K562 (cell line): ENCODE results near the gene AGPAT4. TPM values are rescaled to one million over a fixed set of nuclear protein-coding genes. Genes with fewer than 3 reads are reported as not detected.
A peak's percentile ranks its signal among the peaks of the same experiment; 100 is the strongest.

ENCODE experiments used
- ATAC-seq: fragments of 200-7000 bp; cut with Tn5 transposase; 3 replicates; pipeline ENCODE4 v1.9.1; 2020; ENCODE audit warnings: moderate library complexity
- BruUV-seq: library from RNA; stranded (reverse); fragments of 400-500 nt; replicated peaks from 2 replicates; lab custom pipeline; 2021; lab: Mats Ljungman, UMichigan
- CTCF ChIA-PET: fragments of 300-600 bp; formaldehyde crosslinking; extraction: SDS; loops from one replicate; lab custom pipeline; 2021; ENCODE audit warnings: low intra/inter-chr PET ratio; lab: Yijun Ruan, JAX
- POLR2A ChIA-PET: fragments of 300-600, 350-650 bp; sonication (Branson Sonifier 250); formaldehyde crosslinking; extraction: SDS; loops from one replicate; lab custom pipeline; 2021; ENCODE audit warnings: antibody characterized with exemption, inconsistent platforms; lab: Yijun Ruan, JAX
- DNase-seq, 4 experiments: peaks; one replicate each; pipeline versions ENCODE4 v3.0.0 to v3.0.0-alpha.2; 2011 to 2018; ENCODE audit warnings: low spot score in 3 of 4, mixed read lengths in 3 of 4; ENCODE audit errors: extremely low read depth in 1 of 4
- FAIRE-seq: peaks from 2 replicates; lab custom pipeline; 2011; peaks lifted over from hg19 to GRCh38; lab: Jason Lieb, UNC
- H2AFZ ChIP-seq: 2 replicates; pipeline ENCODE4 v1.6.0; 2011; ENCODE audit warnings: low read depth, low read length, control low read depth, inconsistent platforms
- H3K27ac ChIP-seq: fragments of 200-600 bp; 3 replicates; pipeline ENCODE4 v1.8.0; 2011; ENCODE audit warnings: low read depth, mild to moderate bottlenecking, control low read depth, inconsistent platforms, low read length, moderate library complexity, mixed read lengths; ENCODE audit errors: extremely low read depth
- H3K27me3 ChIP-seq, 2 experiments: fragments of 300-600 bp in 1 of 2; 2 replicates in 1 of 2; 3 replicates in 1 of 2; pipeline versions ENCODE4 v1.6.0 to v1.8.0; 2011; ENCODE audit warnings: inconsistent platforms in 2 of 2, low read length in 2 of 2, mild to moderate bottlenecking in 1 of 2, mixed read lengths in 1 of 2, moderate library complexity in 1 of 2; ENCODE audit not compliant: control insufficient read depth in 2 of 2, insufficient read depth in 2 of 2
- H3K36me3 ChIP-seq: fragments of 300-600 bp; 3 replicates; pipeline ENCODE4 v1.8.0; 2011; ENCODE audit warnings: mild to moderate bottlenecking, low read length, inconsistent platforms; ENCODE audit not compliant: control insufficient read depth, insufficient read depth
- H3K4me1 ChIP-seq, 2 experiments: fragments of 200-600 bp in 1 of 2; replicated peaks in 1 of 2; 2 replicates in 1 of 2; 3 replicates in 1 of 2; pipeline versions ENCODE4 v1.5.1 to v1.8.0; 2011; ENCODE audit warnings: inconsistent platforms in 2 of 2, low read length in 2 of 2, mild to moderate bottlenecking in 1 of 2, mixed read lengths in 1 of 2, moderate library complexity in 1 of 2; ENCODE audit not compliant: control insufficient read depth in 2 of 2, insufficient read depth in 2 of 2
- H3K4me2 ChIP-seq: 2 replicates; pipeline ENCODE4 v1.6.1; 2011; ENCODE audit warnings: low read length, control low read depth, inconsistent platforms, mixed read lengths; ENCODE audit not compliant: insufficient read depth
- H3K4me3 ChIP-seq: fragments of 200-600 bp; sonication (generic), shearing (Covaris generic); 2 replicates; pipeline ENCODE4 v1.5.1; 2016; ENCODE audit warnings: control low read depth, inconsistent platforms
- H3K79me2 ChIP-seq: fragments of 200-600 bp; 3 replicates; pipeline ENCODE4 v1.8.0; 2011; ENCODE audit warnings: low read length, inconsistent platforms; ENCODE audit not compliant: control insufficient read depth, insufficient read depth
- H3K9ac ChIP-seq, 2 experiments: 2 replicates each; pipeline versions ENCODE4 v1.6.0 to v1.6.1; 2011; ENCODE audit warnings: low read depth in 2 of 2, low read length in 2 of 2, control low read depth in 1 of 2, inconsistent platforms in 1 of 2, mild to moderate bottlenecking in 1 of 2, mixed read lengths in 1 of 2; ENCODE audit not compliant: insufficient read depth in 1 of 2
- H3K9me1 ChIP-seq: one replicate; pipeline ENCODE4 v1.6.0; 2011; ENCODE audit warnings: inconsistent platforms, mild to moderate bottlenecking, low read length, moderate library complexity; ENCODE audit not compliant: control insufficient read depth, insufficient read depth
- H3K9me3 ChIP-seq: replicated peaks from 2 replicates; pipeline ENCODE4 v1.5.1; 2011; ENCODE audit warnings: low read depth, low read length, inconsistent platforms; ENCODE audit not compliant: control insufficient read depth, insufficient read depth
- H4K20me1 ChIP-seq: replicated peaks from 2 replicates; pipeline ENCODE4 v1.6.1; 2011; ENCODE audit warnings: low read length, inconsistent platforms, mixed read lengths; ENCODE audit not compliant: control insufficient read depth, insufficient read depth
- ZNF668 ChIP-seq: fragments of 250-450 bp; sonication (Bioruptor Pico); IDR thresholded peaks from 2 replicates; pipeline ENCODE4 v1.8.0; 2022; ENCODE audit warnings: mild to moderate bottlenecking, inconsistent platforms
- WGBS: fragments of 100-300 bp; shearing (Covaris generic); methylation state at CpG from one replicate; pipeline ENCODE4 v1.1.6; 2016; ENCODE audit warnings: low coverage, mixed read lengths; ENCODE audit not compliant: insufficient coverage; ENCODE audit errors: missing lambda C conversion rate; 5-methylcytosine and 5-hydroxymethylcytosine counted together
- in situ Hi-C: fragments of 300-500 bp; cut with MboI; formaldehyde crosslinking; loops from 4 replicates; pipeline ENCODE4 v1.15.0; 2018; ENCODE audit warnings: inconsistent platforms, mixed read lengths
- intact Hi-C: fragments of 100-400 bp; cut with micrococcal nuclease; formaldehyde crosslinking; loops from 2 replicates; pipeline ENCODE4 v1.14.2; 2022
- polyA plus RNA-seq, 8 experiments: library from polyadenylated mRNA; depleted of rRNA in 4 of 8; stranded (reverse) in 5 of 8; unstranded in 3 of 8; fragments of >200 nt; fragmentation: Nextera tagmentation in 2 of 8; fragmentation: Illumina TruSeq in 1 of 8; extraction: Ambion mirVana in 2 of 8; extraction: Trizol in 1 of 8; gene quantifications; 2 replicates each; pipeline versions ENCODE4 v1.2.1 to v1.2.3, GENCODE V29; 2011 to 2014; ENCODE audit warnings: inconsistent platforms in 1 of 8, missing spikeins in 1 of 8
- total RNA-seq, 7 experiments: library from RNA; depleted of rRNA in 6 of 7; stranded (reverse); fragments of >200 nt in 6 of 7; fragmentation: Illumina TruSeq in 2 of 7; extraction: Trizol in 2 of 7; gene quantifications; 2 replicates each; pipeline versions ENCODE4 v1.2.1 to v1.2.3, GENCODE V29; 2011 to 2021; ENCODE audit warnings: low replicate concordance in 1 of 7
- TF ChIP-seq, protein P1 (sequence below): sonication (generic); formaldehyde crosslinking; IDR thresholded peaks from 2 replicates; pipeline ENCODE4 v1.8.1; 2023; ENCODE audit warnings: mild to moderate bottlenecking, missing genetic modification reagents
- TF ChIP-seq, protein P2 (sequence below): fragments of 250-450 bp; sonication (Bioruptor Pico); IDR thresholded peaks from 2 replicates; pipeline ENCODE4 v1.5.0; 2021; ENCODE audit warnings: mild to moderate bottlenecking, moderate library complexity
- TF ChIP-seq, protein P3 (sequence below): fragments of 450-650 bp; IDR thresholded peaks from 2 replicates; pipeline ENCODE4 v1.6.1; 2014; ENCODE audit warnings: low read depth, mild to moderate bottlenecking, moderate library complexity, borderline replicate concordance

Gene AGPAT4
- total and polyA plus RNA-seq, 9 of the 15 experiments (the other 6 are each of a cell fraction or from before 2014, with no cell fraction given), result 2.2 to 15.0 (median 5.7) TPM

DNA sequence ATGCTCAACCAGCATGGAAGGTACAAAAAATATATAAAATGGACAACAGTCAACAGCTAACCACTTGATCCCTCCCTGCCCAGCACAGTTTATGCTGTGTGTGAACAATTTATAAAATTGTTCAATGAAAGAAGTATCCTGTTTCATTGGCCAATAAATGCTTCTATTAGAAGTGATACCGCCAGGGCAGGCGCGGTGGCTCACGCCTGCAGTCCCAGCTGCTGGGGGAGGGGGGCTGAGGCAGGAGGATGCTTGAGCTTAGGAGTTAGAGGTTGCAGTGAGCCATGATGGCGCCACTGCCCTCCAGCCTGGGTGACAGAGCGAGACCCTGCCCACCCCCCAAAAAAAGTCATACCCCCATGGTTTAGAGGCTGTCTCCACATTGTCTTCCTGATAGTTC lies 4.6 kb downstream of the AGPAT4 start:
- Histone ChIP-seq H3K27ac (peak overlapping the region; percentile 67; the same call in 1 of the 3 replicates), H2AFZ (peak overlapping the region; percentile 81; the same call in 1 of the 2 replicates), H3K4me1 (peaks cover 18 to 37% of the 10 kb centered on the region in 2 experiments), H3K36me3 (no peaks in the 10 kb centered on the region), H3K4me3 (no peak overlapping the region), H4K20me1 (no peaks in the 10 kb centered on the region), H3K9ac (no peak overlapping the region), H3K4me2 (peak overlapping the region; percentile 43), H3K27me3 (no peaks in the 10 kb centered on the region), H3K9me3 (no peaks in the 10 kb centered on the region), H3K79me2 (peaks cover 21% of the 10 kb centered on the region), H3K9me1 (no peaks in the 10 kb centered on the region)
- FAIRE-seq (no peak), DNase-seq (no peak), ATAC-seq (no peak)
- POLR2A ChIA-PET, result interaction anchor here (0.6 to 2.4 kb wide), 5 partner anchors 7 to 123 kb away, joined by 3 to 17 read pairs (median 3); no protein-coding TSS in a partner anchor
- TF ChIP-seq, protein P1, sequence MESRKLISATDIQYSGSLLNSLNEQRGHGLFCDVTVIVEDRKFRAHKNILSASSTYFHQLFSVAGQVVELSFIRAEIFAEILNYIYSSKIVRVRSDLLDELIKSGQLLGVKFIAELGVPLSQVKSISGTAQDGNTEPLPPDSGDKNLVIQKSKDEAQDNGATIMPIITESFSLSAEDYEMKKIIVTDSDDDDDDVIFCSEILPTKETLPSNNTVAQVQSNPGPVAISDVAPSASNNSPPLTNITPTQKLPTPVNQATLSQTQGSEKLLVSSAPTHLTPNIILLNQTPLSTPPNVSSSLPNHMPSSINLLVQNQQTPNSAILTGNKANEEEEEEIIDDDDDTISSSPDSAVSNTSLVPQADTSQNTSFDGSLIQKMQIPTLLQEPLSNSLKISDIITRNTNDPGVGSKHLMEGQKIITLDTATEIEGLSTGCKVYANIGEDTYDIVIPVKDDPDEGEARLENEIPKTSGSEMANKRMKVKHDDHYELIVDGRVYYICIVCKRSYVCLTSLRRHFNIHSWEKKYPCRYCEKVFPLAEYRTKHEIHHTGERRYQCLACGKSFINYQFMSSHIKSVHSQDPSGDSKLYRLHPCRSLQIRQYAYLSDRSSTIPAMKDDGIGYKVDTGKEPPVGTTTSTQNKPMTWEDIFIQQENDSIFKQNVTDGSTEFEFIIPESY (CRISPR knock-in tag), result peak; percentile 96
- TF ChIP-seq, protein P2, sequence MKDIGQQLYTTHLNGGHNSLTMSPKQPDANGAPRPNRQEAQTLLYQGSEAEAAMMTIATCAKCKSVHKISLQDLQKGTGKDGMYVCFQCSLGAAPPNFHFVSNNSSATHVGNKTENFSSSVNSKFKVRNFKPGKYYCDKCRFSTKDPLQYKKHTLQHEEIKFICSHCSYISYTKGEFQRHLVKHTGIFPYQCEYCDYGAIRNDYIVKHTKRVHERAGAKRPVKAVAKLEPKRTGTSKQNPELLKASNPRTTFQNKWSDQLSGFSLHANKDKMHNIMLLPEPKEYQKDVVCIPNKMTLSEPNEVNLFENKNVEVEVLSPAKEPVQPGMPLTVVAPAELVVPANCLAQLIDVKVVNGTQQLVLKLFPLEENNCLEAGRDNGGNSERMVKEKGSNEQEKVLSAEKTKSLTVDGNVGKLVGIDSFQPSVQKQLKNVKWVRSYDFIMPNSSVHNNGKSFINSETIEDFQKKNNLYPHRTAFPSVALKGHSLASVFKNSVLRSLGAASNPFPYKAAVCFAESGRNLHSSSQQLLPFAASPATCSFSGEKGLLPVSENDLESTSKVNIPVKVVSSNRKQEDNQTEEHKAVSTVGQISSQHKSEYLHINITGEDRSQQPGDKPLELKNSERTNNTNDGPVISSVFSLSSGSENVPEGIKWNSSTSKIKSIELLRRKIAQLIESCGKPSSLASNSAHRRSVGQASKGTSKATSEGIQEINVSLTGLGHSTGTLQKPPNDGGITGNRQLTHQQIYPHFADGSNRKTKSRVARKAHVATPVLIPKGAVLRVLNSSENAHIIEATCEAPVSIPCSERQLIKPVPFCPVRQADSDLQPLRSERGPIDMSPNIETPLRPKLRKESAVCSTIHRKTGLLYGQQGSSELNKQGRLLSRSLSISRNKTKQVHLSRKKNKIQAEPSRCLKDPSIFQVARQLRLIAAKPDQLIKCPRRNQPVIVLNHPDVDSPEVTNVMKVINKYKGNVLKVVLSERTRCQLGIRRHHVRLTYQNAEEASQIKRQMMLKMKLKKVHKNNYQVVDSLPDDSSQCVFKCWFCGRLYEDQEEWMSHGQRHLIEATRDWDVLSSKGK, result no peak
- TF ChIP-seq, protein P3, sequence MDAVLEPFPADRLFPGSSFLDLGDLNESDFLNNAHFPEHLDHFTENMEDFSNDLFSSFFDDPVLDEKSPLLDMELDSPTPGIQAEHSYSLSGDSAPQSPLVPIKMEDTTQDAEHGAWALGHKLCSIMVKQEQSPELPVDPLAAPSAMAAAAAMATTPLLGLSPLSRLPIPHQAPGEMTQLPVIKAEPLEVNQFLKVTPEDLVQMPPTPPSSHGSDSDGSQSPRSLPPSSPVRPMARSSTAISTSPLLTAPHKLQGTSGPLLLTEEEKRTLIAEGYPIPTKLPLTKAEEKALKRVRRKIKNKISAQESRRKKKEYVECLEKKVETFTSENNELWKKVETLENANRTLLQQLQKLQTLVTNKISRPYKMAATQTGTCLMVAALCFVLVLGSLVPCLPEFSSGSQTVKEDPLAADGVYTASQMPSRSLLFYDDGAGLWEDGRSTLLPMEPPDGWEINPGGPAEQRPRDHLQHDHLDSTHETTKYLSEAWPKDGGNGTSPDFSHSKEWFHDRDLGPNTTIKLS, result no peak
- no peak for TF ChIP-seq ZNF668 (CRISPR knock-in tag)
- in situ Hi-C loops (no loop called here), intact Hi-C loops (loop anchor here (2.0 to 5.0 kb wide), 2 partner anchors 15 to 117 kb away; no protein-coding TSS in a partner anchor)
- BruUV-seq, result no TSS peak
- CTCF ChIA-PET, result no interaction called here
- 93% methylated on average over 6 of the region's 6 CpGs for WGBS
